Measurements from ENCODE around the gene SMARCAL1.

DNA sequence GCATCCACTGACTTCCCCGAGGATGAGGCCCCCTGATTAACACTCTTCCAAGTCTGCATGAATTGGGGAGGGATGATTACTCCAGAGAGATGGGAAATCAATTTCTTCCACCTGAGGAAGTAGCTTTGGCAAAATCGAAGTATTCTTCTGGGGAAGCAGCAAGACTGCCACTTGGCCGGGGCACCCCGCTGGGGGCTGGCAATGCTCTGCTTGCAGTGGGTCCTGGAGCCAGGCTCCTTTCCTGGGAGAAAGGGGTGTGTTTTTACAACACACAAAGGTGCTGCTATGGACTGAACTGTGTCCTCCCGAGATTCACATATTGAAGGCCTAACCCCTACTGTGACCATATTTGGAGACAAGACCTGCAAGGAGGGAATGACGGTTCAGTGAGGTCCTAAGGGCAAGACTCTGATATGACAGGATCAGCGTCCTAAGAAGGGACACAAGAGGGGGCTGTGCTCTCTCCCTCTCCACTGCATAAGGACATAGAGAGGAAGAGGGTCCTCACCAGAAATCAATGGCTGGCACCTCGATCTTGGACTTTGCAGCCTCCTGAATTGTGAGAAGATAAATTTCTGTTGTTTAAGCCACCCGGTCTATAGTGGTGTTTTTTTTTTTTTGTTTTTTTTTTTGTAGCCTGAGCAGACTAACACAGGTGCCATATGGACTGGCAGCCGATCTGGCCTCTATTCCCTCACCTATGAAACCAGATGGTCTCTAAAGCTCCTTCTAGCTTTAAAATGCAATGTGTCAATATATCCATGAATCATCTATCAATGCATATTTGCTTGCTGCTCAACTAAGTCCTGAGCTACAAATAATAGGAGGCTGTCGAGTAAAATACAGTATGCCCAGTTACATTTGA, 3.6 kb upstream of the SMARCAL1 start:
- TF ChIP-seq POLR2A (IDR thresholded peaks at IDR 0.05) = no peak
- TF ChIP-seq, protein P1, sequence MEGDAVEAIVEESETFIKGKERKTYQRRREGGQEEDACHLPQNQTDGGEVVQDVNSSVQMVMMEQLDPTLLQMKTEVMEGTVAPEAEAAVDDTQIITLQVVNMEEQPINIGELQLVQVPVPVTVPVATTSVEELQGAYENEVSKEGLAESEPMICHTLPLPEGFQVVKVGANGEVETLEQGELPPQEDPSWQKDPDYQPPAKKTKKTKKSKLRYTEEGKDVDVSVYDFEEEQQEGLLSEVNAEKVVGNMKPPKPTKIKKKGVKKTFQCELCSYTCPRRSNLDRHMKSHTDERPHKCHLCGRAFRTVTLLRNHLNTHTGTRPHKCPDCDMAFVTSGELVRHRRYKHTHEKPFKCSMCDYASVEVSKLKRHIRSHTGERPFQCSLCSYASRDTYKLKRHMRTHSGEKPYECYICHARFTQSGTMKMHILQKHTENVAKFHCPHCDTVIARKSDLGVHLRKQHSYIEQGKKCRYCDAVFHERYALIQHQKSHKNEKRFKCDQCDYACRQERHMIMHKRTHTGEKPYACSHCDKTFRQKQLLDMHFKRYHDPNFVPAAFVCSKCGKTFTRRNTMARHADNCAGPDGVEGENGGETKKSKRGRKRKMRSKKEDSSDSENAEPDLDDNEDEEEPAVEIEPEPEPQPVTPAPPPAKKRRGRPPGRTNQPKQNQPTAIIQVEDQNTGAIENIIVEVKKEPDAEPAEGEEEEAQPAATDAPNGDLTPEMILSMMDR (IDR thresholded peaks at IDR 0.05) = no peak
